GM10266 (cell line): ENCODE measurements around the gene HAGH.

Experiments used
- DNase-seq: peaks from one replicate; pipeline ENCODE4 v3.0.0; 2012; ENCODE audit errors: extremely low spot score
- TF ChIP-seq, protein P1 (sequence below): IDR thresholded peaks from 2 replicates; pipeline ENCODE4 v1.5.1; 2012; ENCODE audit warnings: mild to moderate bottlenecking, low read depth; ENCODE audit not compliant: control insufficient read depth, insufficient read depth; ENCODE audit errors: missing control alignments

The HAGH gene

DNA sequence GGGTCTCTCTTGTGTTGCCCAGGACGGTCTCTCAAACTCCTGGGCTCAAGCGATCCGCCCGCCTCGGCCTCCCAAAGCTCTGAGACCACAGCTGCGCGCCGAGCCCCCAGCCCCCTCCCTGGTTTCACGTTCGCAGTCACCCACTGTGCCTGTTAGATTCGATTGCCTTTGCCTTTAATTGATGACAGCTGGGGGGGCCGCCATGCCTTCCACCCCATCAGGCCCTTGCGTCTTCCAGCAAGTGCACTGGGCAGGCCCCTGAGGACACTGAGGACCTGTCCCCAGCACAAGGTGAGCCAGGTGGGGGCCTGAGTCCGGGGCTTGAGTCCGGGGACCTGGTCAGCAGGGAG is 36.4 kb downstream of the HAGH start:
- TF ChIP-seq, protein P1, sequence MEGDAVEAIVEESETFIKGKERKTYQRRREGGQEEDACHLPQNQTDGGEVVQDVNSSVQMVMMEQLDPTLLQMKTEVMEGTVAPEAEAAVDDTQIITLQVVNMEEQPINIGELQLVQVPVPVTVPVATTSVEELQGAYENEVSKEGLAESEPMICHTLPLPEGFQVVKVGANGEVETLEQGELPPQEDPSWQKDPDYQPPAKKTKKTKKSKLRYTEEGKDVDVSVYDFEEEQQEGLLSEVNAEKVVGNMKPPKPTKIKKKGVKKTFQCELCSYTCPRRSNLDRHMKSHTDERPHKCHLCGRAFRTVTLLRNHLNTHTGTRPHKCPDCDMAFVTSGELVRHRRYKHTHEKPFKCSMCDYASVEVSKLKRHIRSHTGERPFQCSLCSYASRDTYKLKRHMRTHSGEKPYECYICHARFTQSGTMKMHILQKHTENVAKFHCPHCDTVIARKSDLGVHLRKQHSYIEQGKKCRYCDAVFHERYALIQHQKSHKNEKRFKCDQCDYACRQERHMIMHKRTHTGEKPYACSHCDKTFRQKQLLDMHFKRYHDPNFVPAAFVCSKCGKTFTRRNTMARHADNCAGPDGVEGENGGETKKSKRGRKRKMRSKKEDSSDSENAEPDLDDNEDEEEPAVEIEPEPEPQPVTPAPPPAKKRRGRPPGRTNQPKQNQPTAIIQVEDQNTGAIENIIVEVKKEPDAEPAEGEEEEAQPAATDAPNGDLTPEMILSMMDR: no peak
- no peak for DNase-seq

DNA sequence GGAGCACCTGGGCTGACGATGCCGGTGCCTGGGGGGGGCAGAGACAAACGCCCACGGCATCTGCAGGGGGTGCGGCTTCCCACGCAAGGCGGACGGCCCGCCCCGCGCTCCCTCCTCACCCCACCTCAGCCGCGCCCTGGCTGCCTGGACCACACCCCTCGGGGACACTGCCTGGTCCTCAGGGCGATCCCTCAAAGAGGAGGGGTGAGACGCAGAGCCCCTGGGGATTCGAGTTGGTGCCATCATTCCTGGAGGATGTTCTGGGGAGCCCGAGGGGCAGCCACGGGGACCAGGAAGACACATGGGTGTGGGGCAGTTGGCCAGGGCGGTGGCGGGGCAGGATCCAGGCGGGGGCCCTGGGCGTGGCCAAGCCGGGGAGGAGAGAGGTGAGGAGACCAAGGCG is 37.0 kb downstream of the HAGH start:
- TF ChIP-seq, protein P1: no peak
- DNase-seq: no peak

DNA sequence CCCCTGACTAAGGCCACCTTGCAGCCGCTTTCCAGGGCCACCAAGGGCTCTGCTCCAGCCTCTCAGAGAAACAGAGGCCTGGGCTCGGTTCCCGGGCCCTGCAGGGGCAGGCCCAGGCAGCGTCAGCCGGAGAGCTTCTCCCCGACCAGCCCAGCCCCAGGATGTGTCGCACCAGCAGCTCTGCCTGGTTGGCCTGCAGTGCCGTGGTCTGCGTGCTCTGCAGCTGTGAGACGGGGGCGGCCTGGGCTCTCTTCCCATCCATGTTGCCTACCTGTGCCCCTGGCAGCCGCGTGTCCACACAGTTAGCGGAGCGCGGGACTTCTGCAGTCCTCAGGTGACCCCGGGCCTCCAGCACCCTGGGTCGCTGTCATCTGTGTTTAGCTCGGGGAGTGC is 37.9 kb downstream of the HAGH start:
- no peak for DNase-seq
- TF ChIP-seq, protein P1: no peak

DNA sequence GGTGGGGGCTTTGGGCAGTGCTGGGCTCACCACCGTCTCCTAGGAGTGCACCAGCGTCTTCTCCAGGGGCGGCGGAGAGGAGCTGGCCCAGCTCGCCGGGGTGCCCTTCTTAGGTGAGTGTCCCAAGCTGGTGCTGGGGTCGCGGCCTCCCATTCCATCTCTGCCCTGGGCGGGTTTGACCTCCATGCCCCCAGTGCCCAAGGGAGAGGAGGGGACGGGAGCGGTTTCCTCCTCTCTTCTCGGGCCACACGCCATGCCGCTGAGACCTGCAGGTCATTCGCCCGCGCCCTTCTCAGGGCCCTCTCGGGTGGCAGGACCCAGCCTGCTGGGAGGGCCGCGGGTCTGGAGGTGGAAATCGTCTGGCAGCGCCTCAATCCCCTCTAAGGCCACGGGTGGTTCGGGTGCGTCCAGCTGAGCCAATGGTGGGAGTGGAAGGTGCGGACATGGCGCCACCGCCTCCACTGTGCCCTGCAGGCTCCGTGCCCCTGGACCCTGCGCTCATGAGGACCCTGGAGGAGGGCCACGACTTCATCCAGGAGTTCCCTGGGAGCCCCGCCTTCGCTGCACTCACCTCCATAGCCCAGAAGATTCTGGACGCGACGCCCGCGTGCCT is 38.4 kb downstream of the HAGH start:
- TF ChIP-seq, protein P1: no peak
- DNase-seq: no peak

DNA sequence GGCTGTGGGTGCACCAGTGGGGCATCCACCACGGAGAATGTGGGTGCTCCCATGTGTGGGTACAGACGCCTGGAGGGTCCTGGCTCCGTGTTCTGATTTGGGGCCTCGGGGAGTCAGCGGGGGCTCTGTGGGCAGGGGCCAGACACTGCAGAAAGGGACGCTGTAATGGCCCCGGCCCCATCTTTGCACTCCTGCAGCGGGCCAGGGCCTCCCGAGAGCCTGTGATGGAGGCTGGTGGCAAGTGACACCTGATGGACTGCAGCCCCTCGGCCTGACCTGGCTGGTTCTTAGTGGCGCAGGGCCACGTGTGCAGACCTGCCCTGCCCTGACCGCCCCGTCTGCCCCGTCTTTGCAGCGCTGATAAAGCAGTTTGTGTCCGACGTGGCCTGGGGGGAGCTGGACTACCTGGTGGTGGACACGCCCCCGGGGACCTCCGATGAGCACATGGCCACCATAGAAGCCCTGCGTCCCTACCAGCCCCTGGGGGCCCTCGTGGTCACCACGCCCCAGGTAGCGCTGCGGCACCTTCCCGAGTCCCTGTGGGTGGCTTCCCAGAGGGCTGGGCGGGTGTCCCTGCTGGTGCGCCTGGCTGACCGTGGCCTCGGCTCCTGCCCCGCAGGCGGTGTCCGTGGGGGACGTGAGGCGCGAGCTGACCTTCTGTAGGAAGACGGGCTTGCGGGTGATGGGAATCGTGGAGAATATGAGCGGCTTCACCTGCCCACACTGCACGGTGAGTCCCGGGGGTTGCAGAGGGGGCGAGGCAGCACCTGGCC is 39.1 kb downstream of the HAGH start:
- no peak for DNase-seq
- TF ChIP-seq, protein P1: no peak

DNA sequence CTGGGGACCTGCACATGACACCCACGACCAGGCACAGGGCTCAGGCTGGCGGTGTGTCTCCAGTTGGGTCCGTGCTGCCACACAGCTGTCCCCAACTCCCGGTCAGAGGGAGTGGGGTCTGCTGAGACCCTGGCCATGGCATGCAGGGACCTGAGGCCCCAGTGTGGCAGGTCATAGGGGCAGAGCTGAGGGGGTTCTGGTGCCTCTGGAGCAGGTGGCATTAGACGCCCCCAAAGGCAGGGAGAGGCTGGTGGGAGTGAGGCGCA is 39.6 kb downstream of the HAGH start:
- TF ChIP-seq, protein P1: no peak
- DNase-seq: no peak

DNA sequence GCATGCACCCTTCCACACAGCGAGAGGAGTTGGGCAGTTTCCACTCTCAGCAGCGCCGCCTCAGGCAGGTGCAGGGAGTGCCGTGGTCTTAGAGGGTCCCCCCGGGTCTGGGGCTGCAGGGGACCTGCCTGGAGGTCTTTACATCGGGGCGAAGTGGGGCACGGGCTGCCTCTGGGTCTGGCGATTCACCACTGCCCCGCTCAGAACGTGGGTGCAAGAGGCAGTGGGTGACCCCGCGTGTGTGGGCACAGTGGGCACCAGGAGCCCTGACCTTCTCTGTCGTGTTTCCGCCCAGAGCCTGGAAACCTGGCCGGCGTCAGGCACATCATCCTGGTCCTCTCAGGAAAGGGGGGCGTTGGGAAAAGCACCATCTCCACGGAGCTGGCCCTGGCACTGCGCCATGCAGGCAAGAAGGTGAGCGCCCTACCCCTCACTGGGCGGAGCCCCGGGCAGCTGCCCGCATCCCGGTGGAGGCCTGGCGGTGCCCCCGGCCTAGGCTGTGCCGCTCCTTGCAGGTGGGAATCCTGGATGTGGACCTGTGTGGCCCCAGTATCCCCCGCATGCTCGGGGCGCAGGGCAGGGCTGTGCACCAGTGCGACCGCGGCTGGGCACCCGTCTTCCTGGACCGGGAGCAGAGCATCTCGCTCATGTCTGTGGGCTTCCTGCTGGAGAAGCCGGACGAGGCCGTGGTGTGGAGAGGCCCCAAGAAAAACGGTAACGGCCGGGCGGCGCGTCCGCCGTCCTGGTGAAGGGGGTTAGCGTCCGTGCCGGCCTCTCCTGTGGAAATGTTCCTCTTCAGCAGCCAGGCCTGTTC is 40.2 kb downstream of the HAGH start:
- TF ChIP-seq, protein P1: no peak
- no peak for DNase-seq
